Activated CD8-positive, alpha-beta memory T cell treated with anti-CD3 and anti-CD28 coated beads for 1 hour (primary cell): ENCODE measurements around the gene SYNE4.
"Not testable (repeated sequence)": the region's sequence is repeated elsewhere in the genome, so short reads cannot be mapped to it uniquely, and the experiment has no call there.

Source experiments
- DNase-seq, 2 donors: peaks; one replicate each; pipeline ENCODE4 v3.0.0-alpha.2; 2020; ENCODE audit warnings: low read depth in 1 of 2; ENCODE audit errors: extremely low read depth in 1 of 2

Gene SYNE4, protein sequence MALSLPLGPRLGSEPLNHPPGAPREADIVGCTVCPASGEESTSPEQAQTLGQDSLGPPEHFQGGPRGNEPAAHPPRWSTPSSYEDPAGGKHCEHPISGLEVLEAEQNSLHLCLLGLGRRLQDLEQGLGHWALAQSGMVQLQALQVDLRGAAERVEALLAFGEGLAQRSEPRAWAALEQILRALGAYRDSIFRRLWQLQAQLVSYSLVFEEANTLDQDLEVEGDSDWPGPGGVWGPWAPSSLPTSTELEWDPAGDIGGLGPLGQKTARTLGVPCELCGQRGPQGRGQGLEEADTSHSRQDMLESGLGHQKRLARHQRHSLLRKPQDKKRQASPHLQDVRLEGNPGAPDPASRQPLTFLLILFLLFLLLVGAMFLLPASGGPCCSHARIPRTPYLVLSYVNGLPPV

GRCh38 chr19:36008336-36008978 is at the start of gene SYNE4:
TSS of gene SYNE4 (minus strand) at chr19:36008813. CDS start at chr19:36008681, 132 bp downstream.
- no peak for DNase-seq

DNA sequence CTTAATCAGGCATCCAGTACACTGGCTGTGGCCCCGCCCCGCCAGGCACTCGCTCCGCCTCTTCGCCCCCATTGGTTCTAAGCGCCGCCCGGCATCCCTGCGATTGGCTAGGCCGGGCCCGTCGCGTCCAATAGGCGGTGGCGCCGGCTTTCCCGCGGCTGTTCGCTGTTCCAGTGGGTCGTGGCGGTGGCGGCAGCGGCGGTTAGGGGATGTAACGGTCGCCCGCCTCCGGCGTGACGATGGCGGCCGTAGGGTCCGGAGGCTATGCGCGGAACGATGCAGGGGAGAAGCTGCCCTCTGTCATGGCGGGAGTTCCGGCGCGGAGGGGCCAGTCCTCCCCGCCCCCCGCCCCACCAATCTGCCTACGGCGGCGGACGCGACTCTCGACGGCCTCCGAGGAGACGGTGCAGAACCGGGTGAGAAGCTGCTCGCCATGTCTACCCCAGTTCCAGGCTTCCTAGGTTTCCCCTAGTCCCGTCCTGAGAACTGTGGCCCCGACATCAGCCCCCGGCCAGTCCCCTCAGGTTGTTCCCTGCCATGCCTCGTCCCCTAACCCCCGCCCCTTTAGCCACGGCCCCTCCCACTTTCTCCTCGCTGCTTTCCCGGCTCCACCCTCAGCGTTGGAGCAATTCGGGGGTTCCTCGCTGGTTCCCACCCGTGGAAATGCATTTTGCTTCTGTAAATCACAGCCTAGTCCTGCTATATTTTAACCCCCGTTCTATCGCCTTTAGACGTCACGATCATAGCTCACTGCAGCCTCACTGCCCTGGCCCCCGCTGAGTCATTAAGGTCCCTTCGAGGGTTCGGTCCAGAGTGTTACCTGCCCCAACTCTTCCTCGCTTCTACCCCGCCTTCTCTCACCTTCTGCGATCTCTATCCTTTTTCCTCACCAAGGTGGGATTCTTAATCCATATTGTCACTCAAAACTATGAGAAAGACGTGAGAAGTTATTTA is 46.4 kb upstream of the SYNE4 start, which contains the start of gene WDR62:
Gene WDR62, plus strand, starts transcription at position 165 of the 954 bp plus-strand sequence. Its CDS starts 75 bp downstream, at position 240.
- peak; percentile 87 to 92 for DNase-seq

GRCh38 chr19:36054119-36054732 is 45.6 kb upstream of the SYNE4 start, which contains the start of gene THAP8:
TSS of gene THAP8 (minus strand) at chr19:36054285. CDS start at chr19:36054217, 68 bp downstream.
- DNase-seq, result peak; percentile 99 to 100

DNA sequence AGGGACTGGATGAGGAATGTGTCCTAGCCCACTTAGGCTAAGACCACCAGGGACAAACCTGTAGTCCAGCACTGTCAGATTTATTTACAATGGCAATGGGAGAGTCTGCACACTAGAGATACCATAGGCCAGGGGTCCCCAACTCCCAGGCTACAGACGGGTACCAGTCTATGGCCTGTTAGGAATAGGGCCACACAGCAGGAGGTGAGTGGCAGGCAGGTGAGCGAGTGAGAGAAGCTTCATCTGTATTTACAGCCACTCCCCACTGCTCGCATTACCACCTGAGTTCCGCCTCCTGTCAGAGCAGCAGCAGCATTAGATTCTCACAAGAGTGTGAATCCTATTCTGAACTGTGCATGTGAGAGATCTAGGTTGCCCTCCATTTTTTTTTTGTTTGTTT is 43.0 kb upstream of the SYNE4 start:
- DNase-seq, result no peak

- no peak for DNase-seq
Measured at GRCh38 chr19:36051236-36051635, 42.6 kb upstream of the SYNE4 start.

DNA sequence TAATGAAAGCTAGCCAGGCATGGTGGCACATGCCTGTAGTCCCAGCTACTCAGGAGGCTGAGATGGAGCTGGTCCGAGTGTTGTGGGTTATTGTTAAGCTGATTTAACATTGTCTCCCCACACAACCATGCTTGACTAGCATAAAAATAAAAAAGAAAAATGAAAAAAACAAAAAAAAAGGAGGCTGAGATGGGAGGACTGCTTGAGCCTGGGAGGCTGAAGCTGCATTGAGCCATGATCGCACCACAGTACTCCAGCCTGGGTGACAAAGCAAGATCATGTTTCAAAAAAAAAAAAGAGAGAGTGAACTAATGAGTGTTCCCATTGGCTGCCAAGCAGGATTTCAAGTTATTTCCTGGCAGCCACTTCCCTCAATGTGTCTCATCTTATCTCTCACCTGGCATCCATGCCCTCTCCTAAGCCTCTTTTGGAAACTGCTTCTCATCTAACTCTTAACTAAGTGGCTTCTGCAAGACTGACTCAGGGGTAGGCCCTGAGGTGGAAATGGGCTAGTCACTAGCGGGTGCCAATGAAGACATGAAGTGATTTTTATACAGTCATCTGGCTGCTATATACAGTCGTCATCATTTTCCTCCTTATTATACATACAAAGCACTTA is 40.6 kb upstream of the SYNE4 start:
- DNase-seq, result no peak

DNA sequence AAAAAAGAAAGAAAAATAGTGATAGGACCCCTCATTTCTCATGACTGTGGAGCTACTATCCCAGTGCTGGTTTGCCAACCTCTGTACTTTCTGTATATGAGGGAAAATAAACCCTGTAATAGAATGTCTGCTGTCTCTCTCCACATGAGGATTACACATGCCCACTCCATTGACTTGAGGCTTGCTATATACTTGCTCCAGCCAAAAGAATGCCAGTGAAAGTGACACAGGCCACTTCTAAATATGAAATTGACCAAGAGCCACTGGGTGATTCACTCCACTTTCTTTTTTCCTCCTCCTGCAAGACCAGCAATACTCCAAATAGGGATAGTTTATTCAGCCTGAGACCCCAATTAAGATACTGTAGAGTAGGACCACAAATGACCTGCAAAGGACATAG is 39.2 kb upstream of the SYNE4 start:
- no peak for DNase-seq

DNA sequence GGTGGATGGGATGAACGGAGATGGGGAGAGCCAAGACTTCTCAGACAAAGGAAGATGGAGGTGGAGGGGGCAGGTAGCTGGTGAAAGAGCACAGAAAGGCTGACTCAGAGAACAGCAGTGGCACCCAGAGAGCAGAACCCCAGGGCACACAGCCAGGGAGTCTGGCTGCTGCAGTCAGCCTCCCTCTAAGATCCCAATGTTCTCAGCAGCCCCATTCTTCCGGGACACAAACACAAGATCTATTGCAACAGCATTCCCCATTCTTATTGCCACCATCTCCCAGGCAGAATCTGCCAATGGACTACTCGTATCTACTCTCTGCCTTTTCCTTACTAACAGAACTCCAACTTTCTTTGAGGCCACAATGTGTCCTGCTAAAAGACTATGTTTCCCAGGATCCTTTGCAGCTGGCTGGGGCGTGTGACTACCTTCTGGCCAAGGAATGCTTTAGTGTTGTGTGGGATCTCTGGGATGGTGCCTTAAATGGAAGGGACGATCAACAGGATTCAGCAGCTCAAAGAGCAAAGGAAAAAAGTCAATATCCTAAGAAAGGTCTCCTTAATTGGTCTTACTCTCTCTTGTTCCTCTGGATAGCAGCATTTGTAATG is 37.9 kb upstream of the SYNE4 start:
- no peak for DNase-seq

DNA sequence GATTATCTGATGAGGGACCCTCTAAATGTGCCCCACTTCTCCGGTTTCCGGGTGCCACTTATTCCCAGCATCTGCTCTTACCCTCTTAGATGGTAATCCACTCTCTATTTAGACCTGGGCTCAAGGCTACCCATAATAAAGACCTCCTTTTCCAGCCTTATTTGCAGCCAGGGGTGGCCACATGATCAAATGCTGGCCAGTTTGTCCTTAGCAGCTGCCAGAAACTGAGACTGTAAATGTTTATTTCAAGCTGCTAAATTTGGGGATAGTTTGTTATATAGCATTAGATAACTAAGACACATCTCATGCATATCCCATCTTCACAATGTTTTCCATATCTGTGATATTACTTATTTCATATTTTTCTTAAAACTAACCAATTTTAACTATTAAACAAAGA is 35.3 kb upstream of the SYNE4 start:
- no peak for DNase-seq

GRCh38 chr19:36041831-36042230 is 33.2 kb upstream of the SYNE4 start:
- DNase-seq, result no peak

DNA sequence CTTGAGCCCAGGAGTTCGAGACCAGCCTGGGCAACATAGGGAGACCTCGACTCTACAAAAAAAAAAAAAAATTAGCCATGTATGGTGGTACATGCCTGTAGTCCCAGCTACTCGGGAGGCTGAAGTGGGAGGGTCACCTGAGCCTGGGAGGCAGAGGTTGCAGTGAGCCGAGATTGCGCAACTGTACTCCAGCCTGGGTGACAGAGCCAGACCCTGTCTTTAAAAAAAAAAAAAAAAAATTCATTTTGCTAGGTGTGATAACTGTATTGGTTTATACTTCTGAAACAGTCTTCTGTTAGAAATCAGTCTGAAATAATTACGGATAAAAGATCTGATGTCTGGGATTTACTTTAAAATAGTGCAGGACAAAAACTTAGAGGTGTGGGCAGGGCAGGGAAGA is 32.5 kb upstream of the SYNE4 start:
- not testable (repeated sequence) for DNase-seq

DNA sequence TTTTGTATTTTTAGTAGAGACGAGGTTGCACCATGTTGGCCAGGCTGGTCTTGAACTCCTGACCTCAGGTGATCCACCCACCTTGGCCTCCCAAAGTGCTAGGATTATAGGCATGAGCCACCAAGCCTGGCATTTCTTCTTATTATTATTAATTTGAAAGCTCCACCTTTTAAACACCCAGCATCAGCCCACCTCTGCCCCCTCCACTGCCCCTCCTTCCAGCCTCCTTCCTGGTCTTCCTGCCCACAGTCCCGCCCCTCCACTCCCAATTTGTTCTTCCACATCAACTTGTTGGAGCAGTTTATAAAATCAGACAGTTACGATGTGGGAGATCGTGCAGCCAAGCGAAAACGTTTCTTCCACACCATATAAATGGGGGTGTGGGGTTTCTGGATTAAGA is 31.9 kb upstream of the SYNE4 start:
- no peak for DNase-seq

- peak in 1 of 2 donors; percentile 45 for DNase-seq
Measured at GRCh38 chr19:36032251-36033104, 23.9 kb upstream of the SYNE4 start, which contains the start of gene CLIP3. TSS of gene CLIP3 (minus strand) at chr19:36032873. CDS start at chr19:36032357, 516 bp downstream.

DNA sequence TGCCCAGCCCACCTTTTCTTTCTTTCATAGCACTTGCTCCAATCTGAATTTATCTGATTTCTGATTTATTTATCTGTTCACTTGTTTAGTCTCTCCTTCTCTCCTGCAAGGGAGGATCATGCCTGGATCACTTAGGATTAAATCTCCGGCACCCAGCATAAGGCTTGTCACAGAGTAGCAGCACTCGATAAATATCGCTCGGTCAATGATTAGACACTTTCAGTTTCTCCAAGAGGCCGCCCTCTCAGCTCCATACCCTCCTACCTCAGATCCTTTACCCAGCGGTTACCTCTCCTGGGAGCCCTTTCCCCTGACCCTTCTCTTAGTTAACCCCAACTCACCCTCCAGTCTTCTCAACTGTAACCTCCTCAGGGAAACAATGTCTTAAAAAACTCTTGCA is 22.7 kb upstream of the SYNE4 start:
- DNase-seq, result no peak

GRCh38 chr19:36030264-36031148 is 21.9 kb upstream of the SYNE4 start:
- no peak for DNase-seq

DNA sequence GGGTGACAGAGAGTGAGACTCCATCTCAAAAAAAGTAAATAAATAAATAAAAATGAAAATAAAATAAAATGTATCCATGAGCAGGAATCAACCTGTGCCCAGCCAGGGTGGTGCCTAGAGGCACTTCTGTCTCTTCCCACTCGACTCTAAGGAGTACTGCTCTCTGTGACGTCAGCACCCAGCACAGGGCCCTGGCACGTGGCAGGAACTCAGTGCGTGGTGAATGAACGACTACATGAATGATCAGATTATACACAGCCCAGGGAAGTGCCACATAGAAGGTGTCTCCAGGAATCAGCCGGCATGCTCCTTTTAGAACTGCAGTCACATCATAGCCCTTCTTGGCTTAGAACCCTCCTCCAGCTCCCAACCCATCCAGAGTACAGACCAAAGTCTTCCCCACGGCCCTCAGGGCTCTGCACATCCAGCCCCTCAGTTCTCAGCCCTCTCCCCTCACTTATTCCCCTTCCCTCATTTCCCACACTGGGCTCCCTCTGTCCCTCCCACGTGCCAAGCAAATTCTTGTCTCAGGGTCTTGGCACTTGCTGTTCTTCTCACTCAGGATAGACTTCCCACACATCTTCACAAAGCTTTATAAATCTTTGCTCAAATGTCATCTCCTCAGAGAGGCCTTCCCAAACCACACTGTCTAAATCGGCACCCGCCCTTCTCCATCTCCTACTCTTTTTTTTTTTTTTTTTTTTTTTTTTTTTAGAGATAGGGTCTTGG is 19.9 kb upstream of the SYNE4 start:
- no peak for DNase-seq

DNA sequence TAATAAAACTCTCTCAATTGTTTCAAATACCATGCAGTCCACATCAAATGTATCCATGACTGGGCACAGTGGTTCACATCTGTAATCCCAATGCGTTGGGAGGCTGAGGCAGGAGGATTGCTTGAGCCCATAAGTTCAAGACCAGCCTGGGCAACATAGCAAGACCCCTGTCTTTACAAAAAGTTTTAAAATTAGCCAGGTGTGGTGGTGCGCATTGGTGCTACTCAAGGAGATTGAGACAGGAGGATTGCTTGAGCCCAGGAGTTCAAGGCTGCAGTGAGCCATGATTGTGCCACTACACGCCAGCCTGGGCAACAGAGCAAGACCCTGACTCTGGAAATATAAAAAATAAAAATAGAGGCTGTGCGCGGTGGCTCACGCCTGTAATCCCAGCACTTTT is 19.1 kb upstream of the SYNE4 start:
- DNase-seq, result no peak
